SK-N-SH (cell line): Measurements from ENCODE around the gene ZCCHC7. TPM values are rescaled to one million over a fixed set of nuclear protein-coding genes. Genes with fewer than 3 reads are reported as not detected.

Experiments used
- CTCF ChIA-PET: fragments of 300-600, 350-600 bp; formaldehyde crosslinking; extraction: SDS; loops from one replicate; lab custom pipeline; 2021; lab: Yijun Ruan, JAX
- POLR2A ChIA-PET: fragments of 350-600 bp; sonication (Branson Sonifier 250); formaldehyde crosslinking; extraction: SDS; loops from one replicate; lab custom pipeline; 2020; ENCODE audit warnings: antibody characterized with exemption, inconsistent platforms; lab: Yijun Ruan, JAX
- DNase-seq: peaks from one replicate; pipeline ENCODE4 v3.0.0; 2012
- H2AFZ ChIP-seq: fragments of 200-600 bp; sonication (generic); 2 replicates; pipeline ENCODE4 v1.8.1; 2016; ENCODE audit warnings: antibody characterized with exemption, mild to moderate bottlenecking, low read depth
- H3F3A ChIP-seq: fragments of 200-600 bp; sonication (generic); replicated peaks from 2 replicates; pipeline ENCODE3; 2016; ENCODE audit warnings: antibody characterized with exemption, mild to moderate bottlenecking; ENCODE audit not compliant: insufficient read depth
- H3K27ac ChIP-seq, 2 experiments: fragments of 200-500 bp in 1 of 2; fragments of 200-600 bp in 1 of 2; sonication (Bioruptor generic) in 1 of 2; sonication (generic), shearing (Covaris generic) in 1 of 2; 2 replicates each; pipeline versions ENCODE4 v1.5.1 to v1.6.1; 2014 to 2016; ENCODE audit warnings: low read depth in 2 of 2, inconsistent platforms in 1 of 2, low read length in 1 of 2, mild to moderate bottlenecking in 1 of 2, mixed read lengths in 1 of 2
- H3K27me3 ChIP-seq: fragments of 200-600 bp; sonication (generic), shearing (Covaris generic); 2 replicates; pipeline ENCODE4 v1.6.1; 2016; ENCODE audit warnings: mixed run types; ENCODE audit not compliant: insufficient read depth
- H3K36me3 ChIP-seq, 2 experiments: fragments of 200-500 bp in 1 of 2; fragments of 200-600 bp in 1 of 2; sonication (Bioruptor generic) in 1 of 2; sonication (generic) in 1 of 2; replicated peaks in 1 of 2; 2 replicates each; pipeline versions ENCODE3 to v1.5.1; 2014 to 2016; ENCODE audit warnings: low read length in 1 of 2, mild to moderate bottlenecking in 1 of 2; ENCODE audit not compliant: insufficient read depth in 2 of 2, control insufficient read depth in 1 of 2
- H3K4me1 ChIP-seq, 2 experiments: fragments of 200-500 bp in 1 of 2; fragments of 200-600 bp in 1 of 2; sonication (Bioruptor generic) in 1 of 2; sonication (generic), shearing (Covaris generic) in 1 of 2; 2 replicates each; pipeline versions ENCODE4 v1.5.1 to v1.6.1; 2014 to 2016; ENCODE audit warnings: low read depth in 1 of 2, low read length in 1 of 2, mixed run types in 1 of 2; ENCODE audit not compliant: insufficient read depth in 2 of 2, control insufficient read depth in 1 of 2
- H3K4me2 ChIP-seq: fragments of 200-600 bp; sonication (generic), shearing (Covaris generic); 2 replicates; pipeline ENCODE4 v1.6.1; 2017; ENCODE audit warnings: mixed run types
- H3K4me3 ChIP-seq, 2 experiments: fragments of 200-500 bp in 1 of 2; fragments of 200-600 bp in 1 of 2; sonication (Bioruptor generic) in 1 of 2; sonication (generic), shearing (Covaris generic) in 1 of 2; 2 replicates each; pipeline versions ENCODE4 v1.5.1 to v1.8.1; 2014 to 2016; ENCODE audit warnings: low read depth in 2 of 2, inconsistent platforms in 1 of 2, low read length in 1 of 2, mild to moderate bottlenecking in 1 of 2, mixed read lengths in 1 of 2, moderate library complexity in 1 of 2
- H3K79me2 ChIP-seq: fragments of 200-600 bp; sonication (generic); 2 replicates; pipeline ENCODE4 v1.8.1; 2017; ENCODE audit warnings: mild to moderate bottlenecking; ENCODE audit not compliant: insufficient read depth
- H3K9ac ChIP-seq: fragments of 200-600 bp; sonication (generic); 2 replicates; pipeline ENCODE4 v1.6.1; 2017; ENCODE audit warnings: mixed run types
- H3K9me2 ChIP-seq: fragments of 200-600 bp; sonication (generic); 2 replicates; pipeline ENCODE4 v1.6.1; 2017; ENCODE audit warnings: mixed run types
- H3K9me3 ChIP-seq: fragments of 200-600 bp; sonication (generic); 2 replicates; pipeline ENCODE4 v1.6.1; 2017; ENCODE audit warnings: mixed run types, mild to moderate bottlenecking, moderate library complexity
- H4K20me1 ChIP-seq: fragments of 200-600 bp; sonication (generic); 2 replicates; pipeline ENCODE4 v1.6.1; 2017; ENCODE audit warnings: mild to moderate bottlenecking, mixed run types; ENCODE audit not compliant: insufficient read depth
- CTCF ChIP-seq: fragments of 200-600 bp; sonication (generic); IDR thresholded peaks from 2 replicates; pipeline ENCODE4 v1.6.1; 2017; ENCODE audit warnings: antibody characterized with exemption, mild to moderate bottlenecking, moderate library complexity
- EZH2phosphoT487 ChIP-seq: fragments of 200-600 bp; sonication (generic); IDR thresholded peaks from 2 replicates; pipeline ENCODE4 v1.6.1; 2017; ENCODE audit warnings: low read depth, mixed run types, mild to moderate bottlenecking, antibody characterized with exemption, moderate library complexity, borderline replicate concordance
- MAX ChIP-seq: IDR thresholded peaks from 2 replicates; pipeline ENCODE4 v1.4.0; 2012; ENCODE audit warnings: low read depth
- POLR2AphosphoS5 ChIP-seq: IDR thresholded peaks from 2 replicates; pipeline ENCODE4 v1.6.1; 2012; ENCODE audit warnings: low read depth, low read length
- REST ChIP-seq: IDR thresholded peaks from 2 replicates; pipeline ENCODE4 v1.6.1; 2012; ENCODE audit warnings: mild to moderate bottlenecking, low read depth, low read length, moderate library complexity
- TCF12 ChIP-seq: IDR thresholded peaks from 2 replicates; pipeline ENCODE4 v1.4.0; 2012
- USF1 ChIP-seq: IDR thresholded peaks from 2 replicates; pipeline ENCODE4 v1.4.0; 2012; ENCODE audit warnings: low read depth, borderline replicate concordance
- ZBTB33 ChIP-seq: IDR thresholded peaks from 2 replicates; pipeline ENCODE4 v1.4.0; 2012; ENCODE audit warnings: low read depth, borderline replicate concordance
- WGBS: methylation state at CpG from one replicate; pipeline ENCODE4 v1.1.6; 2017; ENCODE audit warnings: low lambda C conversion rate; 5-methylcytosine and 5-hydroxymethylcytosine counted together
- polyA plus RNA-seq, 3 experiments: library from polyadenylated mRNA; depleted of rRNA; stranded (reverse); fragments of >200 nt; gene quantifications; 2 replicates each; pipeline ENCODE4 v1.2.3, GENCODE V29; 2012

Gene ZCCHC7
- polyA plus RNA-seq, 1 of the 3 experiments (the other 2 are of a cell fraction) = 12.6 TPM

- WGBS = 88% methylated on average over 11 of the region's 11 CpGs
- no peak for DNase-seq
- Histone ChIP-seq H3K27me3 (no peaks in the 10 kb centered on the region), H3K9ac (no peak overlapping the region), H3K4me3 (no peak overlapping the region), H2AFZ (no peak overlapping the region), H4K20me1 (no peaks in the 10 kb centered on the region), H3K9me2 (no peaks in the 10 kb centered on the region), H3K9me3 (peaks cover 5% of the 10 kb centered on the region; the same call in 1 of the 2 replicates), H3K79me2 (no peaks in the 10 kb centered on the region), H3K36me3 (no peaks in the 10 kb centered on the region), H3F3A (no peaks in the 10 kb centered on the region), H3K4me2 (no peak overlapping the region), H3K4me1 (no peaks in the 10 kb centered on the region), H3K27ac (no peak overlapping the region)
- POLR2A ChIA-PET = no interaction called here
- CTCF ChIA-PET = interaction anchor here (1.2 kb wide), 1 partner anchor 9 kb away, joined by 4 read pairs; no protein-coding TSS in a partner anchor
- TF ChIP-seq TCF12 (no peak), USF1 (no peak), MAX (no peak), ZBTB33 (no peak), EZH2phosphoT487 (no peak), REST (no peak)
Measured at GRCh38 chr9:37406603-37407401, 286.4 kb downstream of the ZCCHC7 start.

GRCh38 chr9:37407468-37407867 lies 287.1 kb downstream of the ZCCHC7 start:
- no peak overlapping the region for H3K4me2 ChIP-seq
- H3K27ac ChIP-seq = no peak overlapping the region
- H3K4me1 ChIP-seq = no peaks in the 10 kb centered on the region
- WGBS = 74% methylated on average over 2 of the region's 2 CpGs
- H3K4me3 ChIP-seq = no peak overlapping the region
- no peak overlapping the region for H3K9ac ChIP-seq
- H3K36me3 ChIP-seq = no peaks in the 10 kb centered on the region
- H2AFZ ChIP-seq = no peak overlapping the region
- ChIA-PET POLR2A (no interaction called here), CTCF (interaction anchor here (1.2 kb wide), 1 partner anchor 8 kb away, joined by 4 read pairs; no protein-coding TSS in a partner anchor)
- no peaks in the 10 kb centered on the region for H4K20me1 ChIP-seq
- H3F3A ChIP-seq = no peaks in the 10 kb centered on the region
- peaks cover 5% of the 10 kb centered on the region; the same call in 1 of the 2 replicates for H3K9me3 ChIP-seq
- H3K9me2 ChIP-seq = no peaks in the 10 kb centered on the region
- H3K27me3 ChIP-seq = no peaks in the 10 kb centered on the region
- TF ChIP-seq POLR2AphosphoS5 (no peak), CTCF (peak; percentile 42)
- no peaks in the 10 kb centered on the region for H3K79me2 ChIP-seq
- no peak for DNase-seq
